ENCODE data around the gene VPS52. TPM values are rescaled to one million over a fixed set of nuclear protein-coding genes. Genes with fewer than 3 reads are reported as not detected.

VPS52 gene
- total RNA-seq, 1 donor from 2014 or later: 30.6 TPM

- peaks cover 44% of the 10 kb centered on the region for H4K20me1 ChIP-seq (ENCODE audit: insufficient read depth, low read length)
- Mint-ChIP-seq H3K9me3 (ENCODE audit: unreplicated experiment) (peaks cover 5% of the 10 kb centered on the region), H3K4me3 (ENCODE audit: unreplicated experiment) (peak overlapping the region; percentile 99), H3K4me1 (ENCODE audit: low read depth, unreplicated experiment) (peaks cover 47% of the 10 kb centered on the region), H3K27me3 (ENCODE audit: low read depth, unreplicated experiment) (no peaks in the 10 kb centered on the region), H3K36me3 (ENCODE audit: low read depth, unreplicated experiment) (peaks cover 34% of the 10 kb centered on the region), H3K27ac (ENCODE audit: unreplicated experiment) (peak overlapping the region; percentile 97)
- peak overlapping the region; percentile 96 for H3K4me2 ChIP-seq (ENCODE audit: low read length)
- no peak for TF ChIP-seq EZH2 (IDR thresholded peaks at IDR 0.05; ENCODE audit: insufficient read depth, low read length)
- TF ChIP-seq, protein P1, sequence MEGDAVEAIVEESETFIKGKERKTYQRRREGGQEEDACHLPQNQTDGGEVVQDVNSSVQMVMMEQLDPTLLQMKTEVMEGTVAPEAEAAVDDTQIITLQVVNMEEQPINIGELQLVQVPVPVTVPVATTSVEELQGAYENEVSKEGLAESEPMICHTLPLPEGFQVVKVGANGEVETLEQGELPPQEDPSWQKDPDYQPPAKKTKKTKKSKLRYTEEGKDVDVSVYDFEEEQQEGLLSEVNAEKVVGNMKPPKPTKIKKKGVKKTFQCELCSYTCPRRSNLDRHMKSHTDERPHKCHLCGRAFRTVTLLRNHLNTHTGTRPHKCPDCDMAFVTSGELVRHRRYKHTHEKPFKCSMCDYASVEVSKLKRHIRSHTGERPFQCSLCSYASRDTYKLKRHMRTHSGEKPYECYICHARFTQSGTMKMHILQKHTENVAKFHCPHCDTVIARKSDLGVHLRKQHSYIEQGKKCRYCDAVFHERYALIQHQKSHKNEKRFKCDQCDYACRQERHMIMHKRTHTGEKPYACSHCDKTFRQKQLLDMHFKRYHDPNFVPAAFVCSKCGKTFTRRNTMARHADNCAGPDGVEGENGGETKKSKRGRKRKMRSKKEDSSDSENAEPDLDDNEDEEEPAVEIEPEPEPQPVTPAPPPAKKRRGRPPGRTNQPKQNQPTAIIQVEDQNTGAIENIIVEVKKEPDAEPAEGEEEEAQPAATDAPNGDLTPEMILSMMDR (IDR thresholded peaks at IDR 0.05; ENCODE audit: insufficient read depth, low read depth, low read length): no peak
- H3K9me3 ChIP-seq (ENCODE audit: insufficient read depth, low read depth, low read length): no peaks in the 10 kb centered on the region
- FAIRE-seq (no peak), DNase-seq (ENCODE audit: low read depth) (peak; percentile 86)
- peak overlapping the region; percentile 61 for H3K4me3 ChIP-seq (ENCODE audit: insufficient read depth, low read depth, low read length)
- no peak overlapping the region for H2AFZ ChIP-seq (ENCODE audit: low read depth, low read length)
- no peaks in the 10 kb centered on the region for H3K27me3 ChIP-seq (ENCODE audit: insufficient read depth, low read length)
- peaks cover 64% of the 10 kb centered on the region for H3K79me2 ChIP-seq (ENCODE audit: insufficient read depth, low read length)
- H3K27ac ChIP-seq (ENCODE audit: low read depth, low read length): peak overlapping the region; percentile 96
- H3K4me1 ChIP-seq (ENCODE audit: insufficient read depth, low read length): peaks cover 62% of the 10 kb centered on the region
- H3K36me3 ChIP-seq (ENCODE audit: insufficient read depth, low read length): peaks cover 33% of the 10 kb centered on the region
- H3K9ac ChIP-seq (ENCODE audit: low read length): peak overlapping the region; percentile 99
These were observed 66.3 kb downstream of the VPS52 start for GRCh38 chr6:33205191-33206026.

- peaks cover 43% of the 10 kb centered on the region for H4K20me1 ChIP-seq (ENCODE audit: insufficient read depth, low read length)
- TF ChIP-seq EZH2 (IDR thresholded peaks at IDR 0.05; ENCODE audit: insufficient read depth, low read length): no peak
- TF ChIP-seq, protein P1 (IDR thresholded peaks at IDR 0.05; ENCODE audit: insufficient read depth, low read depth, low read length): no peak
- no peaks in the 10 kb centered on the region for H3K27me3 ChIP-seq (ENCODE audit: insufficient read depth, low read length)
- Mint-ChIP-seq H3K36me3 (ENCODE audit: low read depth, unreplicated experiment) (peaks cover 27% of the 10 kb centered on the region), H3K4me3 (ENCODE audit: unreplicated experiment) (peak within 1 kb of the TSS; percentile 99), H3K27me3 (ENCODE audit: low read depth, unreplicated experiment) (no peaks in the 10 kb centered on the region), H3K4me1 (ENCODE audit: low read depth, unreplicated experiment) (peaks cover 47% of the 10 kb centered on the region), H3K27ac (ENCODE audit: unreplicated experiment) (peak within 1 kb of the TSS; percentile 97), H3K9me3 (ENCODE audit: unreplicated experiment) (peaks cover 5% of the 10 kb centered on the region)
- H3K4me1 ChIP-seq (ENCODE audit: insufficient read depth, low read length): peaks cover 63% of the 10 kb centered on the region
- H3K4me2 ChIP-seq (ENCODE audit: low read length): peak within 1 kb of the TSS; percentile 96
- H3K9ac ChIP-seq (ENCODE audit: low read length): peak within 1 kb of the TSS; percentile 100
- DNase-seq (ENCODE audit: low read depth) (peak; percentile 80), FAIRE-seq (no peak)
- H3K9me3 ChIP-seq (ENCODE audit: insufficient read depth, low read depth, low read length): no peaks in the 10 kb centered on the region
- no peak within 1 kb of the TSS for H2AFZ ChIP-seq (ENCODE audit: low read depth, low read length)
- H3K27ac ChIP-seq (ENCODE audit: low read depth, low read length): peak within 1 kb of the TSS; percentile 96
- peaks cover 64% of the 10 kb centered on the region for H3K79me2 ChIP-seq (ENCODE audit: insufficient read depth, low read length)
- peak within 1 kb of the TSS; percentile 61 for H3K4me3 ChIP-seq (ENCODE audit: insufficient read depth, low read depth, low read length)
- H3K36me3 ChIP-seq (ENCODE audit: insufficient read depth, low read length): peaks cover 26% of the 10 kb centered on the region
These were observed 67.1 kb downstream of the VPS52 start, which contains the start of gene HSD17B8 for GRCh38 chr6:33204415-33205190. HSD17B8 (plus strand) TSS chr6:33204655; CDS start chr6:33204669, 14 bp downstream.

All from astrocyte (in vitro differentiated cells and primary cell).